ENCODE results near the gene TNIK. TPM values are rescaled to one million over a fixed set of nuclear protein-coding genes. Genes with fewer than 3 reads are reported as not detected.

TNIK gene
- total and polyA plus RNA-seq, 2 of the 13 experiments (the other 11 are each of a cell fraction or from before 2014, with no cell fraction given) = 0.15 to 0.22 TPM

- H3K9me3 ChIP-seq (ENCODE audit: low read length) = no peaks in the 10 kb centered on the region
- H3K27me3 ChIP-seq (ENCODE audit: control insufficient read depth in 1 of 2, insufficient read depth in 2 of 2, low read length in 2 of 2) = no peaks in the 10 kb centered on the region; a peak in 1 of 5 replicates
- H3K27ac ChIP-seq (ENCODE audit: extremely low read length, insufficient read depth, low read length) = no peak overlapping the region
- POLR2A ChIA-PET = no interaction called here
- H2AFZ ChIP-seq (ENCODE audit: low read length) = no peak overlapping the region
- DNase-seq (ENCODE audit: low spot score) (no peak), FAIRE-seq (no peak), ATAC-seq (no peak)
- H3K36me3 ChIP-seq (replicated peaks in 1 of 2; ENCODE audit: control insufficient read depth in 1 of 2, insufficient read depth in 2 of 2, low read length in 2 of 2) = no peaks in the 10 kb centered on the region
- no peak for TF ChIP-seq ZKSCAN5 (CRISPR knock-in tag; IDR thresholded peaks at IDR 0.05)
- TF ChIP-seq PCBP1 (IDR thresholded peaks at IDR 0.05; ENCODE audit: borderline replicate concordance, low read depth, low read length) = no peak
- no peak for TF ChIP-seq ZNF564 (CRISPR knock-in tag; IDR thresholded peaks at IDR 0.05)
- no peak for TF ChIP-seq ZMYM4 (CRISPR knock-in tag; IDR thresholded peaks at IDR 0.05)
- 0 out of 2 replicates have a peak, but pooled peaks have one; percentile 16 for TF ChIP-seq NFE2 (CRISPR knock-in tag; IDR thresholded peaks at IDR 0.05)
- no peak overlapping the region for H3K4me2 ChIP-seq (ENCODE audit: low read depth, low read length)
- intact Hi-C loops (cut with micrococcal nuclease; ENCODE audit: unreplicated experiment) (loop anchor here (1.0 to 5.0 kb wide), 3 partner anchors 118 to 206 kb away; no protein-coding TSS in a partner anchor), in situ Hi-C loops (cut with HindIII; ENCODE audit: extremely low pct_ligation_motif_present, low pct_unique_long_range_greater_than_20kb) (loop anchor here (5.0 kb wide), 2 partner anchors 121 to 206 kb away; no protein-coding TSS in a partner anchor)
- H4K20me1 ChIP-seq (ENCODE audit: insufficient read depth, low read length) = no peaks in the 10 kb centered on the region
- no TSS peak for BruUV-seq (replicated peaks)
- H3K4me3 ChIP-seq (replicated peaks in 1 of 3; ENCODE audit: insufficient read depth in 1 of 3, low read depth in 2 of 3, low read length in 3 of 3) = no peak overlapping the region
- H3K4me1 ChIP-seq (ENCODE audit: insufficient read depth, low read length) = peaks cover 43% of the 10 kb centered on the region
- H3K9ac ChIP-seq (ENCODE audit: insufficient read depth, low read depth, low read length) = no peak overlapping the region
- CTCF ChIA-PET (ENCODE audit: low intra/inter-chr PET ratio, low total read pairs) = interaction anchor here (1.4 to 2.8 kb wide), 2 partner anchors 119 to 207 kb away, joined by 5 to 18 read pairs; no protein-coding TSS in a partner anchor
- no peaks in the 10 kb centered on the region for H3K79me2 ChIP-seq (ENCODE audit: insufficient read depth, low read length)
- 95% methylated on average over 4 of the region's 4 CpGs for WGBS (ENCODE audit: low lambda C conversion rate)
These were observed 291.7 kb downstream of the TNIK start for GRCh38 chr3:171168551-171168950.

GRCh38 chr3:171168086-171168485 lies 292.1 kb downstream of the TNIK start:
- ATAC-seq (peak; percentile 99), FAIRE-seq (peak; percentile 87), DNase-seq (ENCODE audit: low spot score) (peak; percentile 76)
- Histone ChIP-seq H4K20me1 (ENCODE audit: insufficient read depth, low read length) (no peaks in the 10 kb centered on the region), H3K4me2 (ENCODE audit: low read depth, low read length) (no peak overlapping the region), H3K9ac (ENCODE audit: insufficient read depth, low read depth, low read length) (no peak overlapping the region), H3K9me3 (ENCODE audit: low read length) (peaks cover 3% of the 10 kb centered on the region), H3K27ac (ENCODE audit: extremely low read length, insufficient read depth, low read length) (no peak overlapping the region), H3K4me3 (replicated peaks in 1 of 3; ENCODE audit: insufficient read depth in 1 of 3, low read depth in 2 of 3, low read length in 3 of 3) (no peak overlapping the region), H3K36me3 (replicated peaks in 1 of 2; ENCODE audit: control insufficient read depth in 1 of 2, insufficient read depth in 2 of 2, low read length in 2 of 2) (no peaks in the 10 kb centered on the region), H3K27me3 (ENCODE audit: control insufficient read depth in 1 of 2, insufficient read depth in 2 of 2, low read length in 2 of 2) (no peaks in the 10 kb centered on the region; a peak in 1 of 5 replicates), H3K4me1 (ENCODE audit: insufficient read depth, low read length) (peaks cover 43% of the 10 kb centered on the region), H2AFZ (ENCODE audit: low read length) (no peak overlapping the region), H3K79me2 (ENCODE audit: insufficient read depth, low read length) (no peaks in the 10 kb centered on the region)
- WGBS (ENCODE audit: low lambda C conversion rate) = 61% methylated on average over 5 of the region's 5 CpGs
- in situ Hi-C loops (cut with HindIII; ENCODE audit: extremely low pct_ligation_motif_present, low pct_unique_long_range_greater_than_20kb) = loop anchor here (5.0 kb wide), 2 partner anchors 121 to 206 kb away; no protein-coding TSS in a partner anchor
- ChIA-PET CTCF (ENCODE audit: low intra/inter-chr PET ratio, low total read pairs) (interaction anchor here (1.4 to 2.8 kb wide), 2 partner anchors 119 to 206 kb away, joined by 5 to 18 read pairs; no protein-coding TSS in a partner anchor), POLR2A (interaction anchor here (0.6 kb wide), 1 partner anchor 369 kb away, joined by 4 read pairs; no protein-coding TSS in a partner anchor)
- BruUV-seq (replicated peaks) = no TSS peak
- intact Hi-C loops (cut with micrococcal nuclease; ENCODE audit: unreplicated experiment) = loop anchor here (1.0 to 5.0 kb wide), 3 partner anchors 118 to 206 kb away; no protein-coding TSS in a partner anchor
- TF ChIP-seq YEATS2 (CRISPR knock-in tag; IDR thresholded peaks at IDR 0.05; ENCODE audit: borderline replicate concordance) = peak; percentile 51; the same call in 1 of the 2 replicates
- peak; percentile 17; the same call in 1 of the 2 replicates for TF ChIP-seq HNF4A (CRISPR knock-in tag; IDR thresholded peaks at IDR 0.05)
- no peak for TF ChIP-seq GZF1 (CRISPR knock-in tag; IDR thresholded peaks at IDR 0.05)
- TF ChIP-seq SAP130 (CRISPR knock-in tag; IDR thresholded peaks at IDR 0.05; ENCODE audit: low read depth) = peak; percentile 14; the same call in 1 of the 2 replicates
- TF ChIP-seq ERF (CRISPR knock-in tag; IDR thresholded peaks at IDR 0.05) = peak; percentile 56; the same call in 1 of the 2 replicates
- TF ChIP-seq FOXK2 (IDR thresholded peaks at IDR 0.05) = no peak
- peak; percentile 68; the same call in 1 of the 2 replicates for TF ChIP-seq CBX5 (CRISPR knock-in tag; IDR thresholded peaks at IDR 0.05; ENCODE audit: borderline replicate concordance)
- TF ChIP-seq SMAD1 (CRISPR knock-in tag; IDR thresholded peaks at IDR 0.05; ENCODE audit: borderline replicate concordance, low read depth) = no peak
- no peak for TF ChIP-seq SOX6 (IDR thresholded peaks at IDR 0.05)
- 0 out of 2 replicates have a peak, but pooled peaks have one; percentile 17 for TF ChIP-seq SOX6 (CRISPR knock-in tag; IDR thresholded peaks at IDR 0.05)
- TF ChIP-seq, protein P1, sequence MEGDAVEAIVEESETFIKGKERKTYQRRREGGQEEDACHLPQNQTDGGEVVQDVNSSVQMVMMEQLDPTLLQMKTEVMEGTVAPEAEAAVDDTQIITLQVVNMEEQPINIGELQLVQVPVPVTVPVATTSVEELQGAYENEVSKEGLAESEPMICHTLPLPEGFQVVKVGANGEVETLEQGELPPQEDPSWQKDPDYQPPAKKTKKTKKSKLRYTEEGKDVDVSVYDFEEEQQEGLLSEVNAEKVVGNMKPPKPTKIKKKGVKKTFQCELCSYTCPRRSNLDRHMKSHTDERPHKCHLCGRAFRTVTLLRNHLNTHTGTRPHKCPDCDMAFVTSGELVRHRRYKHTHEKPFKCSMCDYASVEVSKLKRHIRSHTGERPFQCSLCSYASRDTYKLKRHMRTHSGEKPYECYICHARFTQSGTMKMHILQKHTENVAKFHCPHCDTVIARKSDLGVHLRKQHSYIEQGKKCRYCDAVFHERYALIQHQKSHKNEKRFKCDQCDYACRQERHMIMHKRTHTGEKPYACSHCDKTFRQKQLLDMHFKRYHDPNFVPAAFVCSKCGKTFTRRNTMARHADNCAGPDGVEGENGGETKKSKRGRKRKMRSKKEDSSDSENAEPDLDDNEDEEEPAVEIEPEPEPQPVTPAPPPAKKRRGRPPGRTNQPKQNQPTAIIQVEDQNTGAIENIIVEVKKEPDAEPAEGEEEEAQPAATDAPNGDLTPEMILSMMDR (CRISPR knock-in tag; IDR thresholded peaks at IDR 0.05) = peak; percentile 85
- TF ChIP-seq FOSL1 (CRISPR knock-in tag; IDR thresholded peaks at IDR 0.05; ENCODE audit: borderline replicate concordance) = no peak
- TF ChIP-seq ZNF256 (CRISPR knock-in tag; conservative IDR thresholded peaks at IDR 0.05) = no peak

All from HepG2 (cell line).